Stimulated activated CD4-positive, alpha-beta T cell treated with anti-CD3 and anti-CD28 coated beads, Interleukin-15, amount 100 ng/mL, for 48 hours (primary cell): ENCODE data around the gene C1S.
A peak's percentile ranks its signal among the peaks of the same experiment; 100 is the strongest.
"Not testable (repeated sequence)": the region's sequence is repeated elsewhere in the genome, so short reads cannot be mapped to it uniquely, and the experiment has no call there.

Experiments
- DNase-seq, 2 donors: peaks; one replicate each; pipeline ENCODE4 v3.0.0-alpha.2; 2020; ENCODE audit warnings: low read depth in 2 of 2

The C1S gene

GRCh38 chr12:7102582-7102981 is 42.1 kb downstream of the C1S start:
- DNase-seq, result no peak

GRCh38 chr12:7103837-7104584 is 43.5 kb downstream of the C1S start:
- DNase-seq, result no peak

- no peak for DNase-seq
Observed at GRCh38 chr12:7106082-7106481, 45.6 kb downstream of the C1S start.

GRCh38 chr12:7107181-7107580 is 46.7 kb downstream of the C1S start:
- DNase-seq, result not testable (repeated sequence)

- DNase-seq, result no peak
Observed at GRCh38 chr12:7107636-7108002, 47.1 kb downstream of the C1S start.

- peak; percentile 72 to 76 for DNase-seq
Observed at GRCh38 chr12:7108003-7108795, 47.7 kb downstream of the C1S start.

- peak; percentile 61 to 82 for DNase-seq
Observed at GRCh38 chr12:7108796-7109571, 48.5 kb downstream of the C1S start, which contains the start of gene C1RL. TSS of gene C1RL (minus strand) at chr12:7109214. CDS start at chr12:7109180, 34 bp downstream.

- DNase-seq, result no peak
Observed at GRCh38 chr12:7109572-7109920, 49.0 kb downstream of the C1S start.

- no peak for DNase-seq
Observed at GRCh38 chr12:7110661-7111060, 50.1 kb downstream of the C1S start.

- DNase-seq, result no peak
Observed at GRCh38 chr12:7112041-7112440, 51.5 kb downstream of the C1S start.

GRCh38 chr12:7113389-7113871 is 52.9 kb downstream of the C1S start:
- DNase-seq, result no peak

GRCh38 chr12:7114008-7114407 is 53.5 kb downstream of the C1S start:
- DNase-seq, result no peak

GRCh38 chr12:7114851-7115250 is 54.3 kb downstream of the C1S start:
- DNase-seq, result no peak

GRCh38 chr12:7116196-7116595 is 55.7 kb downstream of the C1S start:
- DNase-seq, result no peak

GRCh38 chr12:7116916-7117315 is 56.4 kb downstream of the C1S start:
- DNase-seq, result no peak

GRCh38 chr12:7117670-7118069 is 57.2 kb downstream of the C1S start:
- no peak for DNase-seq

- DNase-seq, result no peak
Observed at GRCh38 chr12:7118881-7119280, 58.4 kb downstream of the C1S start.

- DNase-seq, result no peak
Observed at GRCh38 chr12:7120166-7120565, 59.6 kb downstream of the C1S start.
